ENCODE data around the gene SNCB. TPM values are rescaled to one million over a fixed set of nuclear protein-coding genes. Genes with fewer than 3 reads are reported as not detected.
A peak's percentile ranks its signal among the peaks of the same experiment; 100 is the strongest.

Gene SNCB
- total RNA-seq, 2 experiments from 2014 or later, result not detected

GRCh38 chr5:176639208-176639607 is 8.9 kb upstream of the SNCB start:
- H3K27ac Mint-ChIP-seq, result no peak overlapping the region
- no peaks in the 10 kb centered on the region for H3K4me1 Mint-ChIP-seq (ENCODE audit: low read depth)
- H3K9me3 Mint-ChIP-seq, result no peaks in the 10 kb centered on the region
- H3K27me3 Mint-ChIP-seq (ENCODE audit: low read depth), result peaks cover 9% of the 10 kb centered on the region
- H3K4me3 Mint-ChIP-seq, result no peak overlapping the region
- intact Hi-C loops (cut with micrococcal nuclease), result no loop called here
- no peak for DNase-seq
- CTCF ChIA-PET, result interaction anchor here (1.0 kb wide), 1 partner anchor 19 kb away, joined by 3 read pairs; no protein-coding TSS in a partner anchor
- H3K36me3 Mint-ChIP-seq (ENCODE audit: low read depth), result no peaks in the 10 kb centered on the region

GRCh38 chr5:176638437-176638836 is 8.1 kb upstream of the SNCB start:
- Mint-ChIP-seq H3K27me3 (ENCODE audit: low read depth) (peaks cover 16% of the 10 kb centered on the region), H3K4me3 (no peak overlapping the region), H3K27ac (no peak overlapping the region), H3K9me3 (no peaks in the 10 kb centered on the region), H3K4me1 (ENCODE audit: low read depth) (no peaks in the 10 kb centered on the region), H3K36me3 (ENCODE audit: low read depth) (no peaks in the 10 kb centered on the region)
- no peak for DNase-seq
- intact Hi-C loops (cut with micrococcal nuclease), result no loop called here
- CTCF ChIA-PET, result no interaction called here

GRCh38 chr5:176637556-176637955 is 7.2 kb upstream of the SNCB start:
- peaks cover 18% of the 10 kb centered on the region for H3K27me3 Mint-ChIP-seq (ENCODE audit: low read depth)

GRCh38 chr5:176636426-176636825 is 6.1 kb upstream of the SNCB start:
- no peaks in the 10 kb centered on the region for H3K9me3 Mint-ChIP-seq
- no peak overlapping the region for H3K27ac Mint-ChIP-seq
- no peak overlapping the region for H3K4me3 Mint-ChIP-seq
- peaks cover 27% of the 10 kb centered on the region for H3K27me3 Mint-ChIP-seq (ENCODE audit: low read depth)
- H3K4me1 Mint-ChIP-seq (ENCODE audit: low read depth), result no peaks in the 10 kb centered on the region
- CTCF ChIA-PET, result no interaction called here
- no peak for DNase-seq
- H3K36me3 Mint-ChIP-seq (ENCODE audit: low read depth), result no peaks in the 10 kb centered on the region
- intact Hi-C loops (cut with micrococcal nuclease), result no loop called here

More at GRCh38 chr5:176637556-176637955, 7.2 kb upstream of the SNCB start:
- DNase-seq, result no peak
- CTCF ChIA-PET, result no interaction called here
- no peaks in the 10 kb centered on the region for H3K9me3 Mint-ChIP-seq
- no peak overlapping the region for H3K4me3 Mint-ChIP-seq
- no peaks in the 10 kb centered on the region for H3K4me1 Mint-ChIP-seq (ENCODE audit: low read depth)
- no peaks in the 10 kb centered on the region for H3K36me3 Mint-ChIP-seq (ENCODE audit: low read depth)
- H3K27ac Mint-ChIP-seq, result no peak overlapping the region
- intact Hi-C loops (cut with micrococcal nuclease), result no loop called here

- no peaks in the 10 kb centered on the region for H3K36me3 Mint-ChIP-seq (ENCODE audit: low read depth)
- peaks cover 48% of the 10 kb centered on the region for H3K27me3 Mint-ChIP-seq (ENCODE audit: low read depth)
- H3K4me1 Mint-ChIP-seq (ENCODE audit: low read depth), result peaks cover 12% of the 10 kb centered on the region
- H3K9me3 Mint-ChIP-seq, result no peaks in the 10 kb centered on the region
- intact Hi-C loops (cut with micrococcal nuclease), result no loop called here
- H3K27ac Mint-ChIP-seq, result no peak overlapping the region
- CTCF ChIA-PET, result interaction anchor here (1.3 kb wide), 1 partner anchor 14 kb away, joined by 6 read pairs; the partner anchor contains the start of gene TSPAN17
- DNase-seq, result no peak
- H3K4me3 Mint-ChIP-seq, result no peak overlapping the region
These were observed 3.3 kb upstream of the SNCB start for GRCh38 chr5:176633598-176633997.

- intact Hi-C loops (cut with micrococcal nuclease), result no loop called here
- Mint-ChIP-seq H3K9me3 (no peaks in the 10 kb centered on the region), H3K36me3 (ENCODE audit: low read depth) (no peaks in the 10 kb centered on the region), H3K4me1 (ENCODE audit: low read depth) (peaks cover 12% of the 10 kb centered on the region), H3K27ac (no peak overlapping the region), H3K4me3 (no peak overlapping the region), H3K27me3 (ENCODE audit: low read depth) (peaks cover 55% of the 10 kb centered on the region)
- no peak for DNase-seq
- CTCF ChIA-PET, result interaction anchor here (1.3 kb wide), 1 partner anchor 14 kb away, joined by 6 read pairs; the partner anchor contains the start of gene TSPAN17
These were observed 2.4 kb upstream of the SNCB start for GRCh38 chr5:176632745-176633144.

GRCh38 chr5:176631383-176632200 is 1.3 kb upstream of the SNCB start:
- CTCF ChIA-PET, result interaction anchor here (0.6 to 2.2 kb wide), 4 partner anchors 17 to 58 kb away, joined by 3 to 14 read pairs (median 4); no protein-coding TSS in a partner anchor
- intact Hi-C loops (cut with micrococcal nuclease), result no loop called here
- H3K9me3 Mint-ChIP-seq, result no peaks in the 10 kb centered on the region
- peaks cover 63% of the 10 kb centered on the region for H3K27me3 Mint-ChIP-seq (ENCODE audit: low read depth)
- peaks cover 12% of the 10 kb centered on the region for H3K4me1 Mint-ChIP-seq (ENCODE audit: low read depth)
- H3K27ac Mint-ChIP-seq, result no peak overlapping the region
- H3K4me3 Mint-ChIP-seq, result no peak overlapping the region
- no peak for DNase-seq
- no peaks in the 10 kb centered on the region for H3K36me3 Mint-ChIP-seq (ENCODE audit: low read depth)

- H3K27ac Mint-ChIP-seq, result no peak overlapping the region
- H3K27me3 Mint-ChIP-seq (ENCODE audit: low read depth), result peaks cover 67% of the 10 kb centered on the region
- DNase-seq, result no peak
- peaks cover 12% of the 10 kb centered on the region for H3K4me1 Mint-ChIP-seq (ENCODE audit: low read depth)
- H3K4me3 Mint-ChIP-seq, result peak overlapping the region; percentile 46
- CTCF ChIA-PET, result interaction anchor here (0.6 to 2.2 kb wide), 5 partner anchors 16 to 57 kb away, joined by 3 to 14 read pairs (median 4); no protein-coding TSS in a partner anchor
- H3K9me3 Mint-ChIP-seq, result no peaks in the 10 kb centered on the region
- intact Hi-C loops (cut with micrococcal nuclease), result no loop called here
- H3K36me3 Mint-ChIP-seq (ENCODE audit: low read depth), result no peaks in the 10 kb centered on the region
These were observed 418 bp upstream of the SNCB start for GRCh38 chr5:176630681-176631222.

- CTCF ChIA-PET, result interaction anchor here (1.2 to 1.7 kb wide), 2 partner anchors 56 to 59 kb away, joined by 3 to 4 read pairs; no protein-coding TSS in a partner anchor
- H3K9me3 Mint-ChIP-seq, result no peaks in the 10 kb centered on the region
- no peak overlapping the region for H3K27ac Mint-ChIP-seq
- H3K4me1 Mint-ChIP-seq (ENCODE audit: low read depth), result peaks cover 12% of the 10 kb centered on the region
- intact Hi-C loops (cut with micrococcal nuclease), result no loop called here
- no peak for DNase-seq
- peaks cover 61% of the 10 kb centered on the region for H3K27me3 Mint-ChIP-seq (ENCODE audit: low read depth)
- H3K4me3 Mint-ChIP-seq, result no peak overlapping the region
- no peaks in the 10 kb centered on the region for H3K36me3 Mint-ChIP-seq (ENCODE audit: low read depth)
These were observed 949 bp downstream of the SNCB start for GRCh38 chr5:176629317-176629852.

GRCh38 chr5:176628406-176629228 is 1.7 kb downstream of the SNCB start:
- Mint-ChIP-seq H3K4me1 (ENCODE audit: low read depth) (peaks cover 12% of the 10 kb centered on the region), H3K9me3 (no peaks in the 10 kb centered on the region), H3K36me3 (ENCODE audit: low read depth) (no peaks in the 10 kb centered on the region), H3K27ac (no peak overlapping the region), H3K27me3 (ENCODE audit: low read depth) (peaks cover 54% of the 10 kb centered on the region), H3K4me3 (no peak overlapping the region)
- intact Hi-C loops (cut with micrococcal nuclease), result no loop called here
- CTCF ChIA-PET, result interaction anchor here (1.2 kb wide), 1 partner anchor 59 kb away, joined by 3 read pairs; no protein-coding TSS in a partner anchor
- no peak for DNase-seq

- H3K36me3 Mint-ChIP-seq (ENCODE audit: low read depth), result no peaks in the 10 kb centered on the region
- intact Hi-C loops (cut with micrococcal nuclease), result no loop called here
- CTCF ChIA-PET, result interaction anchor here (0.7 kb wide), 1 partner anchor 97 kb away, joined by 3 read pairs; no protein-coding TSS in a partner anchor
- H3K9me3 Mint-ChIP-seq, result no peaks in the 10 kb centered on the region
- peaks cover 51% of the 10 kb centered on the region for H3K27me3 Mint-ChIP-seq (ENCODE audit: low read depth)
- no peak overlapping the region for H3K4me3 Mint-ChIP-seq
- no peak overlapping the region for H3K27ac Mint-ChIP-seq
- no peak for DNase-seq
- H3K4me1 Mint-ChIP-seq (ENCODE audit: low read depth), result peaks cover 12% of the 10 kb centered on the region
These were observed 2.8 kb downstream of the SNCB start for GRCh38 chr5:176627582-176627981.

GRCh38 chr5:176626876-176627236 is 3.5 kb downstream of the SNCB start:
- Mint-ChIP-seq H3K36me3 (ENCODE audit: low read depth) (no peaks in the 10 kb centered on the region), H3K27me3 (ENCODE audit: low read depth) (peaks cover 49% of the 10 kb centered on the region), H3K4me3 (no peak overlapping the region), H3K4me1 (ENCODE audit: low read depth) (peaks cover 12% of the 10 kb centered on the region), H3K9me3 (no peaks in the 10 kb centered on the region), H3K27ac (no peak overlapping the region)
- intact Hi-C loops (cut with micrococcal nuclease), result no loop called here
- DNase-seq, result no peak
- CTCF ChIA-PET, result interaction anchor here (0.7 kb wide), 1 partner anchor 96 kb away, joined by 3 read pairs; no protein-coding TSS in a partner anchor

Measured in activated naive CD4-positive, alpha-beta T cell treated with anti-CD3 and anti-CD28 coated beads for 36 hours (primary cell).